HL-60 (cell line): ENCODE data around the gene TTC1.

Experiments used
- CTCF ChIP-seq: IDR thresholded peaks from one replicate; pipeline ENCODE4 v1.5.1; 2011; ENCODE audit warnings: low read length, control low read depth, inconsistent platforms; ENCODE audit not compliant: insufficient read depth
- GABPA ChIP-seq: IDR thresholded peaks from 2 replicates; pipeline ENCODE4 v1.6.1; 2012; ENCODE audit warnings: low read depth
- POLR2AphosphoS5 ChIP-seq: IDR thresholded peaks from 2 replicates; pipeline ENCODE4 v1.6.1; 2012; ENCODE audit warnings: low read depth
- SPI1 ChIP-seq: IDR thresholded peaks from 2 replicates; pipeline ENCODE4 v1.6.1; 2012; ENCODE audit warnings: low read depth, mild to moderate bottlenecking, borderline replicate concordance
- TF ChIP-seq, protein P1 (sequence below): IDR thresholded peaks from 2 replicates; pipeline ENCODE4 v1.6.1; 2012; ENCODE audit warnings: low read depth; ENCODE audit not compliant: insufficient replicate concordance

- TF ChIP-seq CTCF (no peak), POLR2AphosphoS5 (no peak), GABPA (no peak), SPI1 (no peak)
- TF ChIP-seq, protein P1, sequence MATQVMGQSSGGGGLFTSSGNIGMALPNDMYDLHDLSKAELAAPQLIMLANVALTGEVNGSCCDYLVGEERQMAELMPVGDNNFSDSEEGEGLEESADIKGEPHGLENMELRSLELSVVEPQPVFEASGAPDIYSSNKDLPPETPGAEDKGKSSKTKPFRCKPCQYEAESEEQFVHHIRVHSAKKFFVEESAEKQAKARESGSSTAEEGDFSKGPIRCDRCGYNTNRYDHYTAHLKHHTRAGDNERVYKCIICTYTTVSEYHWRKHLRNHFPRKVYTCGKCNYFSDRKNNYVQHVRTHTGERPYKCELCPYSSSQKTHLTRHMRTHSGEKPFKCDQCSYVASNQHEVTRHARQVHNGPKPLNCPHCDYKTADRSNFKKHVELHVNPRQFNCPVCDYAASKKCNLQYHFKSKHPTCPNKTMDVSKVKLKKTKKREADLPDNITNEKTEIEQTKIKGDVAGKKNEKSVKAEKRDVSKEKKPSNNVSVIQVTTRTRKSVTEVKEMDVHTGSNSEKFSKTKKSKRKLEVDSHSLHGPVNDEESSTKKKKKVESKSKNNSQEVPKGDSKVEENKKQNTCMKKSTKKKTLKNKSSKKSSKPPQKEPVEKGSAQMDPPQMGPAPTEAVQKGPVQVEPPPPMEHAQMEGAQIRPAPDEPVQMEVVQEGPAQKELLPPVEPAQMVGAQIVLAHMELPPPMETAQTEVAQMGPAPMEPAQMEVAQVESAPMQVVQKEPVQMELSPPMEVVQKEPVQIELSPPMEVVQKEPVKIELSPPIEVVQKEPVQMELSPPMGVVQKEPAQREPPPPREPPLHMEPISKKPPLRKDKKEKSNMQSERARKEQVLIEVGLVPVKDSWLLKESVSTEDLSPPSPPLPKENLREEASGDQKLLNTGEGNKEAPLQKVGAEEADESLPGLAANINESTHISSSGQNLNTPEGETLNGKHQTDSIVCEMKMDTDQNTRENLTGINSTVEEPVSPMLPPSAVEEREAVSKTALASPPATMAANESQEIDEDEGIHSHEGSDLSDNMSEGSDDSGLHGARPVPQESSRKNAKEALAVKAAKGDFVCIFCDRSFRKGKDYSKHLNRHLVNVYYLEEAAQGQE: no peak
These were observed 36.2 kb upstream of the TTC1 start for GRCh38 chr5:159972538-159973362.
